H1 (cell line): Measurements from ENCODE around the gene DPYSL3. TPM values are rescaled to one million over a fixed set of nuclear protein-coding genes. Genes with fewer than 3 reads are reported as not detected.

Experiments used
- CTCF ChIA-PET: fragments of 300-600 bp; sonication (Branson Sonifier 250); formaldehyde crosslinking; loops from one replicate; lab custom pipeline; 2021; ENCODE audit not compliant: partially characterized antibody; lab: Charles Lee
- POLR2A ChIA-PET: fragments of 300-600 bp; sonication (Branson Sonifier 250); formaldehyde crosslinking; loops from one replicate; lab custom pipeline; 2021; ENCODE audit warnings: inconsistent platforms; ENCODE audit not compliant: partially characterized antibody; lab: Charles Lee
- DNase-seq, 2 experiments: peaks; one replicate each; pipeline versions ENCODE4 v3.0.0 to v3.0.0-alpha.2; 2010 to 2022; ENCODE audit warnings: low spot score in 2 of 2, low read depth in 1 of 2, mixed read lengths in 1 of 2
- FAIRE-seq: peaks from 2 replicates; lab custom pipeline; 2011; peaks lifted over from hg19 to GRCh38; lab: Jason Lieb, UNC
- H2AFZ ChIP-seq: 2 replicates; pipeline ENCODE4 v1.8.1; 2012; ENCODE audit warnings: low read length, inconsistent platforms
- H2AK5ac ChIP-seq: 2 replicates; pipeline ENCODE4 v1.6.1; 2013; ENCODE audit warnings: low read depth, low read length
- H2BK120ac ChIP-seq: replicated peaks from 2 replicates; pipeline ENCODE3; 2013; ENCODE audit warnings: low read depth, low read length, inconsistent platforms
- H2BK12ac ChIP-seq: 2 replicates; pipeline ENCODE4 v1.6.1; 2013; ENCODE audit warnings: low read depth, low read length
- H2BK15ac ChIP-seq: 2 replicates; pipeline ENCODE4 v1.6.1; 2013; ENCODE audit warnings: low read length
- H2BK20ac ChIP-seq: 2 replicates; pipeline ENCODE4 v1.6.1; 2013; ENCODE audit warnings: low read length
- H2BK5ac ChIP-seq: 2 replicates; pipeline ENCODE4 v1.6.1; 2013; ENCODE audit warnings: low read depth, low read length
- H3K14ac ChIP-seq: 2 replicates; pipeline ENCODE4 v1.6.1; 2013; ENCODE audit warnings: inconsistent platforms; ENCODE audit not compliant: insufficient read length
- H3K18ac ChIP-seq: 2 replicates; pipeline ENCODE4 v1.6.1; 2013; ENCODE audit warnings: low read length; ENCODE audit errors: extremely low read depth
- H3K23ac ChIP-seq: 2 replicates; pipeline ENCODE4 v1.6.1; 2013; ENCODE audit warnings: inconsistent platforms; ENCODE audit not compliant: insufficient read length
- H3K23me2 ChIP-seq: 2 replicates; pipeline ENCODE4 v1.6.1; 2013; ENCODE audit warnings: low read depth, low read length
- H3K27ac ChIP-seq: 2 replicates; pipeline ENCODE4 v1.6.1; 2011; ENCODE audit warnings: low read depth, low read length, inconsistent platforms
- H3K27me3 ChIP-seq, 4 experiments: replicated peaks in 1 of 4; 1 replicate in 1 of 4; 2 replicates in 3 of 4; pipeline versions ENCODE4 v1.6.1 to v1.8.1; 2011 to 2013; ENCODE audit warnings: low read length in 3 of 4, mild to moderate bottlenecking in 3 of 4, inconsistent platforms in 2 of 4, mixed read lengths in 2 of 4, moderate library complexity in 1 of 4; ENCODE audit not compliant: control insufficient read depth in 3 of 4, insufficient read depth in 3 of 4; ENCODE audit errors: extremely low read depth in 1 of 4
- H3K36me3 ChIP-seq, 4 experiments: 2 replicates each; pipeline versions ENCODE4 v1.6.1 to v1.8.1; 2011 to 2013; ENCODE audit warnings: mild to moderate bottlenecking in 4 of 4, low read length in 3 of 4, moderate library complexity in 2 of 4, control low read depth in 1 of 4, inconsistent platforms in 1 of 4; ENCODE audit not compliant: insufficient read depth in 4 of 4, control insufficient read depth in 2 of 4
- H3K4ac ChIP-seq: replicated peaks from 2 replicates; pipeline ENCODE3; 2013; ENCODE audit warnings: low read length, low read depth, mixed read lengths, inconsistent platforms; ENCODE audit not compliant: insufficient read length
- H3K4me1 ChIP-seq, 4 experiments: replicated peaks in 1 of 4; 1 replicate in 1 of 4; 2 replicates in 3 of 4; pipeline versions ENCODE4 v1.6.1 to v1.8.1; 2011 to 2013; ENCODE audit warnings: low read length in 3 of 4, inconsistent platforms in 2 of 4, mixed read lengths in 1 of 4; ENCODE audit not compliant: insufficient read depth in 4 of 4, control insufficient read depth in 3 of 4
- H3K4me2 ChIP-seq, 2 experiments: 2 replicates each; pipeline versions ENCODE4 v1.6.1 to v1.8.1; 2011 to 2013; ENCODE audit warnings: low read depth in 2 of 2, low read length in 2 of 2, control low read depth in 1 of 2, inconsistent platforms in 1 of 2, mild to moderate bottlenecking in 1 of 2; ENCODE audit not compliant: insufficient read depth in 1 of 2
- H3K4me3 ChIP-seq, 4 experiments: fragments of 200-600, 300-600 bp in 1 of 4; sonication (generic), shearing (Covaris generic), sonication (Bioruptor Twin) in 1 of 4; 2 replicates each; pipeline versions ENCODE4 v1.5.1 to v1.8.1; 2011 to 2016; ENCODE audit warnings: low read length in 4 of 4, low read depth in 3 of 4, control low read depth in 2 of 4, inconsistent platforms in 2 of 4, mild to moderate bottlenecking in 2 of 4, mixed read lengths in 1 of 4, moderate library complexity in 1 of 4; ENCODE audit not compliant: insufficient read depth in 2 of 4; ENCODE audit errors: extremely low read depth in 1 of 4
- H3K56ac ChIP-seq: replicated peaks from 2 replicates; pipeline ENCODE3; 2013; ENCODE audit warnings: low read depth, mild to moderate bottlenecking, mixed read lengths, low read length, inconsistent platforms; ENCODE audit not compliant: insufficient read length
- H3K79me1 ChIP-seq: 2 replicates; pipeline ENCODE4 v1.6.1; 2013; ENCODE audit warnings: low read depth, low read length, control low read depth
- H3K79me2 ChIP-seq, 2 experiments: 2 replicates each; pipeline versions ENCODE4 v1.6.1 to v1.8.1; 2012 to 2013; ENCODE audit warnings: low read length in 2 of 2, mild to moderate bottlenecking in 2 of 2, inconsistent platforms in 1 of 2; ENCODE audit not compliant: insufficient read depth in 2 of 2, control insufficient read depth in 1 of 2
- H3K9ac ChIP-seq, 4 experiments: replicated peaks in 1 of 4; 1 replicate in 1 of 4; 2 replicates in 3 of 4; pipeline versions ENCODE4 v1.6.1 to v1.8.1; 2011 to 2013; ENCODE audit warnings: low read depth in 3 of 4, low read length in 3 of 4, control low read depth in 2 of 4, mild to moderate bottlenecking in 2 of 4, moderate library complexity in 2 of 4, inconsistent platforms in 1 of 4; ENCODE audit errors: extremely low read depth in 1 of 4
- H3K9me3 ChIP-seq, 2 experiments: 2 replicates each; pipeline versions ENCODE4 v1.6.1 to v1.8.1; 2012 to 2013; ENCODE audit warnings: mild to moderate bottlenecking in 2 of 2, moderate library complexity in 2 of 2, control low read depth in 1 of 2, inconsistent platforms in 1 of 2, low read depth in 1 of 2, low read length in 1 of 2, mixed read lengths in 1 of 2; ENCODE audit not compliant: insufficient read depth in 2 of 2
- H4K20me1 ChIP-seq, 2 experiments: replicated peaks in 1 of 2; 2 replicates each; pipeline versions ENCODE3 to v1.8.1; 2011 to 2013; ENCODE audit warnings: inconsistent platforms in 2 of 2, low read length in 2 of 2, mild to moderate bottlenecking in 1 of 2; ENCODE audit not compliant: insufficient read depth in 2 of 2, control insufficient read depth in 1 of 2
- H4K5ac ChIP-seq: 2 replicates; pipeline ENCODE4 v1.6.1; 2013; ENCODE audit warnings: low read length, low read depth, mixed read lengths, inconsistent platforms; ENCODE audit not compliant: insufficient read length
- H4K8ac ChIP-seq: 2 replicates; pipeline ENCODE4 v1.8.0; 2013; ENCODE audit warnings: mild to moderate bottlenecking, moderate library complexity, low read length, inconsistent platforms; ENCODE audit not compliant: insufficient read depth; ENCODE audit errors: extremely low read depth
- H4K91ac ChIP-seq: replicated peaks from 2 replicates; pipeline ENCODE3; 2013; ENCODE audit warnings: low read length, mixed read lengths, inconsistent platforms; ENCODE audit not compliant: insufficient read length
- CBX5 ChIP-seq: fragments of 300-800, 300-1000 bp; sonication (generic); IDR thresholded peaks from 2 replicates; pipeline ENCODE4 v1.7.1; 2016; ENCODE audit warnings: antibody characterized with exemption, low read length, low read depth
- EP300 ChIP-seq, 2 experiments: IDR thresholded peaks; 1 replicate in 1 of 2; 2 replicates in 1 of 2; pipeline ENCODE4 v1.6.1; 2011 to 2012; ENCODE audit warnings: low read depth in 2 of 2, low read length in 2 of 2, mild to moderate bottlenecking in 2 of 2, borderline replicate concordance in 1 of 2, inconsistent platforms in 1 of 2, moderate library complexity in 1 of 2
- GABPA ChIP-seq: IDR thresholded peaks from 2 replicates; pipeline ENCODE4 v1.6.1; 2011; ENCODE audit warnings: mild to moderate bottlenecking, low read length, moderate library complexity, borderline replicate concordance; ENCODE audit not compliant: insufficient read depth
- HDAC6 ChIP-seq: IDR thresholded peaks from one replicate; pipeline ENCODE4 v1.7.1; 2012; ENCODE audit warnings: low read depth, mild to moderate bottlenecking, inconsistent platforms, low read length, moderate library complexity
- KDM1A ChIP-seq: fragments of 200-600, 300-600 bp; sonication (generic); IDR thresholded peaks from 2 replicates; pipeline ENCODE4 v1.7.1; 2016; ENCODE audit warnings: mild to moderate bottlenecking, low read length, borderline replicate concordance
- POLR2AphosphoS5 ChIP-seq: IDR thresholded peaks from 2 replicates; pipeline ENCODE4 v1.6.1; 2011; ENCODE audit warnings: low read depth, low read length
- TCF12 ChIP-seq: IDR thresholded peaks from 2 replicates; pipeline ENCODE4 v1.6.1; 2011; ENCODE audit warnings: low read depth, mild to moderate bottlenecking, low read length
- WGBS, 2 experiments: shearing (Covaris generic) in 1 of 2; methylation state at CpG; one replicate each; pipeline versions ENCODE4 v1.1.6 to v1.1.7; 2013 to 2015; ENCODE audit warnings: low lambda C conversion rate in 2 of 2, mixed read lengths in 2 of 2, inconsistent platforms in 1 of 2, low coverage in 1 of 2, missing lambda C conversion rate in 1 of 2; ENCODE audit not compliant: insufficient replicate concordance in 2 of 2, insufficient coverage in 1 of 2, insufficient read length in 1 of 2; ENCODE audit errors: extremely low coverage in 1 of 2, missing lambda C conversion rate in 1 of 2; 5-methylcytosine and 5-hydroxymethylcytosine counted together
- polyA plus RNA-seq, 7 experiments: library from polyadenylated mRNA; depleted of rRNA in 3 of 7; stranded (reverse) in 5 of 7; unstranded in 2 of 7; fragments of >200 nt in 5 of 7; fragments of 200-250 nt in 2 of 7; gene quantifications; 1 replicate in 5 of 7; 2 replicates in 1 of 7; 4 replicates in 1 of 7; pipeline versions ENCODE4 v1.2.1 to v1.2.3, GENCODE V29; 2011 to 2013; ENCODE audit warnings: missing spikeins in 2 of 7, mixed read lengths in 2 of 7
- total RNA-seq: library from RNA; stranded (reverse); fragmentation: NEBNext Ultra II Directional; extraction: Animal tissue kit (Norgen Biotek cat#: 25700); gene quantifications from 2 replicates; pipeline ENCODE4 v1.2.1, GENCODE V29; 2021

The DPYSL3 gene
- total and polyA plus RNA-seq, 2 of the 8 experiments (the other 6 are each of a cell fraction or from before 2014, with no cell fraction given), result 268 to 387 TPM

- H3K4me3 ChIP-seq, result no peak overlapping the region
- CTCF ChIA-PET, result interaction anchor here (0.9 to 2.4 kb wide), 9 partner anchors 14 to 146 kb away, joined by 3 to 8 read pairs (median 5); no protein-coding TSS in a partner anchor
- FAIRE-seq, result no peak
- H3K4ac ChIP-seq, result no peak overlapping the region
- H3K56ac ChIP-seq, result no peak overlapping the region
- peaks cover 31 to 96% of the 10 kb centered on the region in 2 experiments for H3K79me2 ChIP-seq
- no peak overlapping the region for H3K9ac ChIP-seq
- no peak overlapping the region for H3K27ac ChIP-seq
- H3K79me1 ChIP-seq, result peaks cover 9% of the 10 kb centered on the region
- H2AK5ac ChIP-seq, result no peak overlapping the region
- H2BK120ac ChIP-seq, result no peak overlapping the region
- H4K20me1 ChIP-seq, result peaks cover 21 to 23% of the 10 kb centered on the region in 2 experiments
- H3K23ac ChIP-seq, result no peak overlapping the region
- H3K14ac ChIP-seq, result no peak overlapping the region
- H2BK12ac ChIP-seq, result no peak overlapping the region
- H3K27me3 ChIP-seq, result no peaks in the 10 kb centered on the region
- TF ChIP-seq CBX5, result no peak
- TF ChIP-seq KDM1A, result no peak
- no peak for TF ChIP-seq EP300 (IDR thresholded peaks at IDR 0.05; ENCODE audit: borderline replicate concordance in 1 of 2, low read depth in 2 of 2, low read length in 2 of 2)
- TF ChIP-seq POLR2AphosphoS5, result no peak
- no peak for TF ChIP-seq HDAC6
- no peak for TF ChIP-seq GABPA
- TF ChIP-seq TCF12, result no peak
- TF ChIP-seq, all 59 proteins: peak for 0
- Histone ChIP-seq H4K8ac (no peak overlapping the region), H3K9me3 (no peaks in the 10 kb centered on the region), H3K4me2 (no peak overlapping the region), H2AFZ (no peak overlapping the region), H3K36me3 (peaks cover 8 to 60% (median 23%) of the 10 kb centered on the region in 4 experiments; a peak in 7 of 8 replicates), H3K4me1 (peaks cover 3 to 10% (median 3%) of the 10 kb centered on the region in 4 experiments; a peak in 4 of 7 replicates), H2BK20ac (no peak overlapping the region), H2BK15ac (no peak overlapping the region), H4K91ac (no peak overlapping the region), H2BK5ac (no peak overlapping the region), H3K18ac (no peak overlapping the region), H4K5ac (no peak overlapping the region), H3K23me2 (no peaks in the 10 kb centered on the region)
- WGBS, 2 experiments, result 88% methylated on average over 3 of the region's 3 CpGs; no CpG with 5 or more reads in 1 of the 2 experiments
- POLR2A ChIA-PET, result interaction anchor here (1.8 to 3.3 kb wide), 2 partner anchors 13 to 14 kb away, joined by 4 to 10 read pairs; no protein-coding TSS in a partner anchor
- DNase-seq, result no peak
Measured at GRCh38 chr5:147426640-147427327, 83.1 kb downstream of the DPYSL3 start.
